Activated CD4-positive, alpha-beta T cell treated with anti-CD3 and anti-CD28 coated beads, Interleukin-2, amount 50 U/mL, for 16 hours (primary cell): ENCODE results near the gene ATXN10.

Experiments
- DNase-seq: peaks from one replicate; pipeline ENCODE4 v3.0.0-alpha.2; 2020

Gene ATXN10

DNA sequence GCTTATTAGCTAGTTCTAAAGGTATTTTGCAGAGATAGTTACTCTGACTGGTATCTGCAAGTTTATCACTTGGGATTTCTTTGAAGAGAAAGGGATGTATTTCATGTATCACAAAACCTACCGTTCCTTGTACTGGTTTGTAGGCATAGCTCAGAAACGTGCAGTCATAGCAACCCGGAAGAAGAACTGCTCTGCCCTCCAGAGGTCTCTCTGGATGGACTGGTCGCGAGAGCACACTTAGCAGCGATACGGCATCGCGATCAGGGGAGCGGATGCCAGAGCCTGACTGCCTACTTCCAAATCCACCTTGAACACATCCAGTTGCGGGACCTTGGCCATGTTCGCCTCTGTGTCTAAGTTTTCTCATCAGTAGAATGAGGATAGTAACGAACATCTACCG lies 162.0 kb downstream of the ATXN10 start:
- DNase-seq: no peak

DNA sequence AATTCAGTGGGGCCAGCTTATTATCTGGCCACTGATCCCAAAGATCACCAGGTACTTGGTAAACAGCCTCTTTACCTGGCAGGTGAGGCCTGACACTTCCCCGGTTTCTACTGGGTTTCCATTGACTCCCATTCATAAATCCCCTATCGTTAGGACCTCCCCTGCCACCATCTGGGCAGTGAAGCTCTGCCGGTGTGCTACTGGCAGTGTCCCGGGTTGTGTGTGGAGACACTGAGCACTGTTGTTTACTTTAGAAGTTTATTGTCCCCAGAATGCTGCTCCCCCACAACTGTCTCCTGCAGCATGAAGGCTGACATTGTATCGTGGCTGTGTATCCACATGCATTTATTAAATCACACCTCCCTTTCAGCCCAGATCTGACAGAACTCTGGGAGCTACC lies 162.6 kb downstream of the ATXN10 start:
- no peak for DNase-seq

- no peak for DNase-seq
These were observed 163.2 kb downstream of the ATXN10 start for GRCh38 chr22:45834795-45835194.

DNA sequence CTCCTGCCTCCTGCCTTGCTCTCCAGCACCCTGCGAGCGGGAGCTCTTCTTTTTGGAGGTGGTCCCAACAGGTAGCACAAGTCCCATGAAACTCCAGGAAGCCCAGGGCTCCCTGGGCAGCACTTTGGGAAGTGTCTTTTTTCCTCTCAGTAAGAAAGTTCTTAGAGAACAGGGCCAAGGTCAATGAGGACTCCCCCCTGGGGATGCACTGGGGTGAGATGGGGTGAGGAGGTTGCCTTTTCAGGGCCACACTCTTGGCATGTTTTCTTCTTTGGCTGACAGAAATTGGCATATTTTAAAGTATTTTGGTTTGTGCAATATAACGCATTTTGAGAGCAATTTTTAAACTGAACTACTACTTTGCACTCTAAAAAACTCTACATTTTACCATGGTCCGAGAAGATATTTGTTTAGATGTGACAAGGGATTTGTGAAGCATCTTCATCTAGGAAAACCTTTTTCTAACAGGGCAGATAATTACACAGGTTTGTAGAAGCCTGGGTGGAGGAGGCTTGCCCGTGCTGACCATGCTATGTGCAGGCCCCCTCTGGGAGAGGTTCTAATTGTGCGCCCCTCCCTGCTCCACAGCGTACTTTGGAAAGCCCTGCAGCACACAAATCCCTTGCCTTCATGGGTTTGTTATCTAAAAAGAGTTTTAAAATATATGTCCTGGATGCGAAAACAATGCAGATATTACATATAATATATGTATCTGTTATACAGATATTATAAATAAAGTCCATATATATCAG lies 165.0 kb downstream of the ATXN10 start:
- DNase-seq: no peak

DNA sequence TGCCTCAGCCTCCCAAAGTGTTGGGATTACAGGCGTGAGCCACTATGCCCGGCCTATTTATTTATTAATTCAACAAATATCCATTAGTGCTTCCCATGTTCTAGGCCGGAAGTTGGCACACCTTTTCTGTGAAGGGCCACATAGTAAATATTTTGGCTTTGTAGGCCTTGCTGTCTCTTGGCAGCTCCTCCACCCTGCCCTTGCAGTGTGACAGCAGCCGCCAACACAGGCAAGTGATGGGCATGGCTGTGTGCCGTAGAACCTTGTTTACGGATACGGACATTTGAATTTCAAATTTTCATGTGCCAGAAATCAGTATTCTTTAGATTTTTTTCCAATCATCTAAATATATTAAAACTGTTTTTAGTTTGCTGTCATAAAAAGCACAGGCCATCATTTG lies 165.9 kb downstream of the ATXN10 start:
- no peak for DNase-seq

DNA sequence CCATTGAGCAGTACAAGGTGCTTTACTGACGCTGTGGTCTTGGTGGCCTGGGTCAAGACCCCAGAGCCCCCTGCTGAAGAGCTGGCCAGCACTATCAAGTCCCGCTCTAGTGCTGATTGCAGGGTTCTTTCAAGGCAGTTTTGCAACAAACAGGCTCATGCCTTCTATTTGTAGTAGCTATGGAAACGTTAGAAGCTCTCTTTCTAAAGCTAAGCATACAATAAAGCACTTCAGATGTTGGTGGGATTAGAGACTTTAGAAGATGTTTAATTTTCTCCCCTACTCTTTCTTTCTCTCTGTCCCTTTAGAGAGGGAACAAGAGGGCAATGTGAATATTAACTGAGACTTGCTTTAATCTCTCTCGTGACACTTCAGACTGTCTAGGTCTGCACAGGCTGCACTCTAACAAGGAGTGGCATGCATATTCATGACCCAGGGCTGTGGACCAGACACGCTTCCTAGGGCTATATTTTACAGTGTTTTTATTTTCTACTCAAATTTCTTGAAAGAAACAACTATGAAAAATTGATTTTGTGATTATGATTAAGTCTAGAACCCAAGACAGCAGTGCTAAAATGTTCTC lies 166.8 kb downstream of the ATXN10 start:
- no peak for DNase-seq

GRCh38 chr22:45840483-45840882 lies 168.8 kb downstream of the ATXN10 start:
- no peak for DNase-seq

DNA sequence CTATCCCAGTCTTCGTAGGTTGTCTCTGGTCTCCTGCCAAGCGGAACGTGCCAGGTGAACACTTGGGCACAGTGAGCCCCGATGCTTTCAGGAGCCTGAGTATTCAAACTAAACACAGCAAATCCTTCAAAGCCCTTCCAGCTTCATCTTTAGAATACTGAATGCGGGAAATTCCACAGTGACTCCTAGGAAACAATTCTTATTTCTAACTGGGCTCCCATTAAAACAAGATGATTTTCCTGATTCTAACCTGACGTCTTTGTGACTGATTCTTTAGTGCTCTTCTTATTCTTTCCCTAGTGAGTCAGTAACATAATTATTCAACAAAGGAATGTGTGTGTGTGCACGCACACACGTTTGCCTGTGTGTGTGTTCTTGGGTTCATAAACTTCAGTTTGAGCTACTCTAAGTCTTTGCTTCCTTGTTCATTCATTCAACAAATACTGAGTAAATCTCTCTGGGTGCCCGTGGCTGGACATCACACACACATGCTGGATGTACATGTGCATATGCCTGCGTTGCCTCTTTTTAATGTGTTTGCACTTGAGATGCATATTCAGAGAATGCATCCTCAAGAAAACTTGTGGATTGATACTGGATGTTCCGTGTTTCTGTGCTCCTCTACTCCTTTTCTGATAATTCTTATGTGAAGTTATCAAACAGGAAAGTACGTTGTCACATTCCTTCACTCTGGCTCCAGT lies 170.8 kb downstream of the ATXN10 start:
- DNase-seq: no peak

DNA sequence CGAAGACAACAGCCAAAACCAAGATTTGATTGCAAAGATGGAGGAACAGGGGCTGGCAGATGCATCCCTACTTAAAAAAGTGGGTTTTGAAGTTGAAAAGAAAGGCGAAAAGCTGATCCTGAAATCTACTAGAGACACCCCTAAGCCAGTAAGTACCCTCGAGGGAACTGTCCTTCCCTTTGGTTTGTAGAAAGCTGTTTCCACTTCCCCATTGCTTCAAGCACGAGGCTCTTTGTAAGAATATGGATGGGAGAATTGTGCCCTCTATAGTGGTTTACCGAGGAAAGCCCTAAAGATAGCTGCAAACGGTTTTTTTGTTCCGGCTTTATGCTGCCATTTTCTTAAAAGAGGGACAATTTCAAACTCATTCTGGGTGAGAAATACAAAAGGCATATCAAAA lies 171.4 kb downstream of the ATXN10 start:
- DNase-seq: no peak

DNA sequence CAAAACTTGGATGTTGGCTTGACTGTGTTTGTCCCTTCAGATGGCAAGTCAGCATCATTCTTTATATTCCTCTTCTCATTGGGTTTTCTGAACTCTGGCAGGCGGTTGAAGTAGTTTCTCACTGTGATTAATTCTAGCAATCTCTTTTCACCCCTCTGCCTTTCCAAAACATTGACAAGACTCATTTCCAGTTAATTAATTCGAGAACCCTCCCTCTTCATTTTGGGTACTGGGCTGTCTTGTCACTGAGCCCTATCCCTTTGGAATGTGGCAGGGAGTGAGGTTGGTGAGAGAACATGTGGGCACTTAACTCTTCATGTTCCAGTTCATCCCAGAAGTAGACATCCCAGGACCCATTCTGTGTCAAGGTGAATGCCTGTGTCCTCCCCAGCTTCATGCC lies 172.4 kb downstream of the ATXN10 start:
- DNase-seq: no peak

- DNase-seq: no peak
These were observed 173.4 kb downstream of the ATXN10 start for GRCh38 chr22:45845076-45845487.

DNA sequence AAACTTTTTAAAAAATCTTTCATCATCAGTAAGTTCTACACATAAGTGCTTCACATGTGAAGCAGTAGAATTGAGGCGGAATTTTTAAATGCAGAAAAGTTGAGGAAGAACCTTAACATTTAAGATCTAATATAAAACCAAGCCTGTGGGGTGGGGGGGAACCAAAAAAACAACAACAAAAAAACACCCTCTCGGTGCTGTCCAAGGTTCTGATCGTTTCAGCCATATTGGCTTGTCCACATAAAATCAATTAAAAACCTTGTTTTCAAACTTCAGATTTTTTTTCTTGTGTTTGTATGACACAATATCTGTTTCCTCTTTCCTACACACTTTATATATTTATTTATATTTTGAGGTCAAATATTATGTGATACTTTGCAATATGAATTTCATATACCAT lies 175.3 kb downstream of the ATXN10 start:
- DNase-seq: no peak

DNA sequence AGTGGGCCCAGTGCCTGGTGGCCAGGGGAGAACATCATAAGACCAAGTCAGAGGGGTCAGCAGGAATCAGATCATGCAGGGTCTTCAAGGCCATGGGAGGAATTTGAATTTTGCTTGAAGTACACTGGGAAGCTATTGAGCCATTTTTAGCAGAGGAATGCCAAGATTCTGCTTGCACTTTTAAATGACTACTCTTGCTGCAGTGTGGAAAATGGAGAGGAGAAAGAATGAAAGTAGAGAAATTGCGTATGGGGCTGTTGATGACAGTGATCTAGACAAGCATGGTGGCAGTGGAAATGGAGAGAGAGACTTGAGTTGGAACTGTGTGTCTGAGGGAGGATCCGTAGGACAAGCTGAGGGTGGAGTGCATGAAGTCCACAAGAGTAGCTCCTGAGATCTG lies 177.3 kb downstream of the ATXN10 start:
- DNase-seq: no peak

DNA sequence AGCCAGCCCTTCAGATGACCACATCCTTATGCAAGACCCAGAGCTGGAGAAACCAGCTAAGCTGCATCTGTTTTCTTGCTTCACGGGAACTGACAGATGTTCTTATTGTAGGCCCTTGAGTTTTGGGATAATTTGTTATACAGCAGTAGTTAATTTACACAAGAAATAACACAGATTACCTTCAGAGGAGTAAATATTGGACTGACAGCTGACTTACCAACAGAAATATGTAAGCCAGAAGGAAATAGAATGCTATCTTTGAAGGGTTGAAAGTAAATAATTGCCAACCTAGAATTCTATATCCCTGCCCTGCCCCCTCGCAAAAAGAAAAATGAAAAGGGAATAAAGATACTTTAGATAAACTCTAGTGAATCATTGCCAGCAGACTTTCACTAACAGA lies 181.2 kb downstream of the ATXN10 start:
- DNase-seq: no peak

GRCh38 chr22:45855961-45856360 lies 184.3 kb downstream of the ATXN10 start:
- no peak for DNase-seq

GRCh38 chr22:45857519-45857918 lies 185.9 kb downstream of the ATXN10 start:
- DNase-seq: no peak

GRCh38 chr22:45859231-45860161 lies 187.9 kb downstream of the ATXN10 start:
- DNase-seq: no peak

GRCh38 chr22:45860201-45860600 lies 188.6 kb downstream of the ATXN10 start:
- DNase-seq: no peak

DNA sequence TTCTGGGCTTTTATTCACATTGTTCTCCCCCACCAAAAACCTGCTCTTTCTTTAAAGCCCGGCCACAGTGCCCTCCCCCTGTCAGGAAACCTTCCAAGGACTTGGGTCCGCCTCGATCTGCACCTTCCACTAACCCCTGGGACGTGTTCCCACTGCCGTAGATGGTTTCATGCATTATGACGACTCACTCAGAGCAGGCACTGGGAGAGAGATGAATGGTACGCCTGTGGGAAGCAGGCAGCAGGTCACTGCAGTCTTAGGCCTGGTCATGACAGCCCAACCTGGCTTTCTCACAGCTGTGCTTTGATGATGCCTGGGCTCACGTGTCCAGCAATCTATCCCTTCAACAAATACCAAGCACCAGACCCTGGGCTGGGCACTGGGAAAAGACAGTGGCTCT lies 189.6 kb downstream of the ATXN10 start:
- DNase-seq: no peak

DNA sequence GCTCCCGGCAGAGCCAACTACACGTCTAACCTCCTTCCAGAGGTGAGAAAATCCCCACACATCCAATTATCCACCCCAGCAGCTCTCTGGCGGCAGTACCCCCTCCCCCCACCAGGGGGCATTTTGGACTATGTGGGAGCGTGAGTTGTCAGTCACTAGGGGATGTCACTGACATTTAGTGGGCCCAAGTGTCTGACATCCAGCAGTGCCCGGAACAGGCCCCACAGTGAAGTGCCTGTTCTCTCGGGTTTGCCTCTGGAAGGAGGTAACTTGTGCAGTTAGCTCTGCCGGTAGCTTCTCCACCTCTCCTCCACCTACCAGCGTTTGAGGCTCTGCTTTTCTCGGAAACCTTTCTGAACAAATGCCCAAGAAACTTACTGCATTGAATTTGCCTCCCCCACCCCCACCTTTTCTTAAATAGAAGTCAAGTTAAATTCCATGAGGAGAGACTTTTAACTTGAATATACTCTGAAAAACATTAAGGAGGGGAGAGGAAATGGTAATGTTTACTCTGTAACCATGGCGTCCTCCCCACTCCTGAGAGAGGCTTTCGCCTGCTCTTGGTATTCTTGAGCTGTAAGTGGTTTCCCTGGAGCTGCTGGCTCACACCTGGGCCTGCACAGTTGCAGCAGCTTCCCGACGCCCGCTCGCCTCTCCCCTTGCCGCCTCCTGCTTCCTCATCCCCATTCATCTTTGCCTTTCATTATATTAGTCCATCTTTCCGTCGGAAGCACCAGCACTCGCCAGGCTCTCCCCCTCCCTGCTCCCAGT lies 192.5 kb downstream of the ATXN10 start:
- DNase-seq: peak; percentile 75

DNA sequence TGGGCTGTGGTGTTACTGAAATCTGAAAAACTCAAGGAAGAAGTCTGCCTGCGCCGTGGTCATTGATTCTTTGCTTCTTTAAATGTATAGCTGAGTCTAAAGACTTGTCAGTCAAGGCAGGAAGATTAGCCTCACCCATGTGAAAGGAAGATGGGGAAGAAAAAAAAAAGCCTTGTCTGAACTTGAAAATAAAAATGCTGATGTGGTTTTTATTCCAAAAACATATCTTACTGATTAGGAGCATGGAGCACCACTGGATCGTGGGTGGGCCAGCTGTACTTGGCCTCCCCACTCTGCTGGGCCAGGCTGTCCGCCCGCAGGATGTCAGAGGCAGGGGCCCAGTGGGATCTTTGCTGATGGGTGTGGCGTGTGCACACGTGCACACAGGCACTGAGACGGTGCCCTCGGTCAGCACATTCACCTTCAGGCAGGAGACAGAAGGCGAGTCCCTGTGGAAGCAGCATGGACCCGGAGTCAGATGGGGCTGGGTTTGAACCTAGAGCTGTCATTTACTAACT lies 193.4 kb downstream of the ATXN10 start:
- DNase-seq: no peak

- no peak for DNase-seq
These were observed 194.0 kb downstream of the ATXN10 start for GRCh38 chr22:45865561-45866125.
